ENCODE data around the gene DNAH6.

- TF ChIP-seq CTCF (IDR thresholded peaks at IDR 0.05; ENCODE audit: control extremely low read depth in 1 of 3, insufficient read depth in 1 of 3, low read depth in 1 of 3, low read length in 3 of 3) (no peak), POLR2A (IDR thresholded peaks at IDR 0.05; ENCODE audit: control extremely low read depth in 1 of 2, low read depth in 2 of 2, low read length in 2 of 2) (no peak), SAP30 (IDR thresholded peaks at IDR 0.05; ENCODE audit: insufficient read depth, insufficient replicate concordance, low read length) (no peak), SP4 (IDR thresholded peaks at IDR 0.05; ENCODE audit: low read length) (no peak), EZH2 (IDR thresholded peaks at IDR 0.05; ENCODE audit: low read depth, low read length, severe bottlenecking) (no peak), EP300 (IDR thresholded peaks at IDR 0.05; ENCODE audit: borderline replicate concordance in 1 of 2, low read depth in 2 of 2, low read length in 2 of 2) (no peak), POLR2AphosphoS5 (IDR thresholded peaks at IDR 0.05; ENCODE audit: low read depth, low read length) (no peak), SIN3A (conservative IDR thresholded peaks at IDR 0.05 in 1 of 2, IDR thresholded peaks at IDR 0.05 in 1 of 2; ENCODE audit: low read depth in 1 of 2, low read length in 2 of 2) (no peak), BACH1 (IDR thresholded peaks at IDR 0.05; ENCODE audit: low read length) (no peak), RFX5 (IDR thresholded peaks at IDR 0.05; ENCODE audit: borderline replicate concordance, low read depth, low read length) (no peak), ZNF274 (IDR thresholded peaks at IDR 0.05; ENCODE audit: borderline replicate concordance, extremely low read depth, low read length) (no peak)
Observed at GRCh38 chr2:84847326-84848050, 331.2 kb downstream of the DNAH6 start.
